DMS114 treated with DMSO at 0.1 percent for 48 hours (cell line): Measurements from ENCODE around the gene ORC2.
"Not testable (repeated sequence)": the region's sequence is repeated elsewhere in the genome, so short reads cannot be mapped to it uniquely, and the experiment has no call there.

Experiments used
- DNase-seq: peaks from one replicate; lab custom pipeline; 2025; ENCODE audit not compliant: unreplicated experiment; lab: John Stamatoyannopoulos, UW

ORC2 gene

DNA sequence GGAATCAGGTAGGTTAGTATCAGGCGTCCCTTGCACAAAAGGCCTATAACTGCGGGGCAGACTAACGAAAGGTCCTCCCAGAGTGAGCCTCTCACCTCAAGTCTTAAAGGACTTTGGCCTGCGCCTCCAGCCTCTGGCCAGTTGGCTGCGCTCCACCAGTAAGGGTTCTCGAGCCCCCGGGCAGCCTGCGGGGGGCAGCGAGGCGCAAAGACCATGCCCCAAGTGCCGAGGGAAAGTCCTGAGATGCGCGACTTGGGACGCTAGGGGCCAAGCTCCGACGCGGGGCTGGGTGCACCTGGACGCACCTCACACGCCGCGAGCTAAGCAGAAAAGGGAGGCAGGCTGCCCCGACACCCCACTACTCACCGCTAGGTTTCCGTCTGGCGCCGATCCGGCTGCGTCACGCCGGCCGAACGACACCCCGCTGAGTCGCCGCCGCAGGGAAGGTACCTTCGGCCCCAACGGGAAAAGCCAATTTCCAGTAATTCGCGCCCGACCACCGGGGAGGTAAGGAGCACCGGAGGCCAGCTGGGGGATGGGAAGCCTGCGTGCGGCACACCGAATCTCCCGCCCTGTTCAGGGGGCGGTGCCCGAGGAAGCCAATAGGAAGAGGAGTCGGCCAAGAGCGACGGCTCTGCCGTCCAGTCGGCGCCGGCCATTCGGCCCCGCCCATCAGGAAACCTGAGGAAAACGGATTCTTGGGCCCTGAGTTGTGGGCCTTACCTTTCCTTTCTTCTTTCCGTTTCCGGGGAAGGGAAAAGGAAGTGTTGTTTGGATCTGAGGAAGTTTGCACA, at the start of gene ORC2:
Gene ORC2, minus strand, starts transcription at position 537 of the 794 bp plus-strand sequence. CDS start 5,537 bp downstream, outside the sequence.
- DNase-seq, result peak; percentile 73

DNA sequence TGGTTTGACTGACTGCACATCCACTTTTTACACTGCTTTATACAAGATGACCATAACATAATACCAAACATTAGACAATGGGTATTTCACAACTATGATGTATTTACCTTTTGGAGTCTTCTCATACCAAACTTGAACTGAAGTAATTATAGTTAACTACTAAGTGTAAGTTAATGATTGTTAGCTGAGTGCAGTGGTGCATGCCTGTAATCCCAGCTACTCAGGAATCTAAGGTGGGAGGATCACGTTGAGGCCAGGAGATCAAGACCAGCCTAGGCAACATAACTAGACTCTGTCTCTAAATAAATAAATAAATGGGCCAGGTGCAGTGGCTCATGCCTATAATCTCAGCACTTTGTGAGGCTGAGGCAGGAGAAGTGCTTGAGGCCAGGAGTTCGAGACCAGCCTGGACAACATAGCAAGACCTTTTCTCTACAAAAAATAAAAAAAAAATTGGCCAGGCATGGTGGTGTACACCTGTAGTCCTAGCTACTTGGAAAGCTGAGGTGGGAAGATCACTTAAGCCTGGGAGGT, 44.9 kb upstream of the ORC2 start:
- no peak for DNase-seq

DNA sequence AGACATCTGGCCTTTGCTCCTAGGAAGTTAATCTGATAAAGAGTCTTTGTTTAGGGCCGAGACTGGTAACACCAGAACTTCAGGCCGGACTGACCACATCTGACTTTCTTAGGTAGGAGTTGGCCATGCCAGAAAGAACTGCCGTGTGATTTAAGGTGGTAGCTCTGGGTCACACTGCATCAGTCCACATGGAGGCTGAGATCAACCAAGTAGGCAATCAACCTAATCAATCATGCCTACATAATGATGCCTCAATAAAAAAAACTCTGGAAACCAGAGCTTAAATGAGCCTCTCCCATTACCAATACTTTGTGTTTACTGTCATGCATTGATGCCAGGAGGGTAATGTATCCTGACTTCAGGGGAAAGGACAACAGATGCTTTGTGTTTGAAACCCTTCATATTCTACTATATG, 44.1 kb upstream of the ORC2 start:
- DNase-seq, result no peak

DNA sequence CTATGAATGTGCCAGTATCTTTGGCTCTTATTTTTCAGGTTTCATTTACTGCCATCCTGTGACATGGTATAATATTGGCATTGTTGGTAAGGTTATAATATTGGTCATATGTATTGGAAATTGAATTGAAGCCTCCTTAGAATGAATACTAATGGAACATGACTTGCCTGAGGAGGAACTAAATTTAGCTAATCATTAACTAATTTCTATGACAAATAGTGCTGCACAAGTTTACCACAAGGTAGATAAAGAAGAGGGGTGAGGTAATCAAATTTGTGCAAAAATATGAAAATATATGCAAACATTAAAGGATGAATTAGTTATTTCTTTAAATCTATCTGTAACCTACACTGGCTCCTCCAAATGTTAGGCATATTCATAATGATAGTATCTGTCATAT, 43.2 kb upstream of the ORC2 start:
- no peak for DNase-seq

DNA sequence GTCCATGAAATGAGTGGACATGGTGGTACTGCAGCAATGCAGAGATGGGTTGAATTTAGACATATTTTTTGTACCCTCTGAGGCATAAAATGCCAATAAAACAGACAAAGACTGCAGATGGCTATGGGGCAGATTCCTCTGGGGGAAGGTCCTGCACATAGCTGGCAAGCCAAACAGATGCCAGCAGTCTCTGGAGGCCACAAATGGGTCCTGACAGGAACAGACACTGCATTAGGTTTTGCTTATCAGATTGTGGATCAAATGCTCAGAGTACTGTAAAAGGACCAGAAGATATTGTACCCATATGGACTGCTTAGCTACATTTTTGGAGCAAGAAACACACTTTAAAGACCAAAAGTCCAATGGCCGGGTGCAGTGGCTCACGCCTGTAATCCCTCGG, 40.9 kb upstream of the ORC2 start:
- DNase-seq, result no peak

DNA sequence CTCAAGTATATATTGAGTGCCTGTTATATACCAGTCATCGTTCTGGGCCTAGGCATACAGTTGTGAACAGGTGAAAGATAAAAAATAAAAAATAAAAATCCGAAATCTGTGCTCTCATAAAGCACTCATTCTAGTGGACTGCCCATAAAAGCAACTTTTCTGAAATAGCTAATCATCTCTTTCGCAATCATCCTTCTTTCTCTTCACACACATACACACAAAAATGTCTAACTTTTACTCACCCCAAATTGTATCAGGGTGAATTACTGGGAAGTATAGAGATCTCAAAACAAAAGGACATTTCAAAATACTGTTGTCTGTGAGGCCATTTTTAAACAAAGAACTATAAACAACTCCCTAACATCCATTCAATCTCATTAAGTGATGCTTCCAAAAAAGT, 29.6 kb upstream of the ORC2 start:
- no peak for DNase-seq

DNA sequence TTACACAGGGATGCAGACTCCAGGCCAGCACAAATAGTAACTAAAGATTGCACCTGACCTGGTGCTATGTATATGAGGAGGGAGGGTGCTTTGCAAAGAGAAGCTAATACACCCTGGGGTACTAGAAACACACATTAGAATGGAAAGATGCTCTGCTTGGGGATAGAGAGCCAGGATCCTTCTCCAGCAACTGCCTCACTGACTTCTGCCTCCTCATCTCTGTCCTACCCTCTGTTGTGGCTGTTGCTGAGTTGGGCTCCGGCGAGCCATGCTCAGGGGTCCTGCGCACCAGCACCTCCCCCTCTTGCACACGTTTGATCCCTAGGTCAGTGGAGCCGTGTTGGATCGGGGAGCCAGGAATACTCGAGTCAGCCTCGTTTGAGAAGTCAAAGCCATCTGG, 23.7 kb upstream of the ORC2 start:
- no peak for DNase-seq

DNA sequence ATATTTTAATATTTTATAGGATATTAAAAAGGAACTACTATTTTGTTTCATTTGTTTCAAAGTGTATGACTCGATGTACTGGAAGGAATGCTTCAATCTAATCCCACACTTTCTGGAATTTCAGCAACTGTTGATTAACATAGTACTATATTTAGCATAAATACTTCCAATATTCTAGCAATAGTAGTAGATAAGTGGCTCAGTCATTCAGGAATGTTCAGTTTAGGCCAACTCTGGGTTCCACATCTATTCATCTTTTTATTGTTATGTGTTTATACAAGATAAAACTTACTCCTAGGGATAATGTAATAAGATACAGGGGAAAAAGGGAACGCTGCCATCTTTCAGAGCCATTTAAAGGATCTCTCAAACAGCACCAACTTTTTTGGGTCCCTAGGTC, 22.3 kb upstream of the ORC2 start:
- DNase-seq, result no peak

DNA sequence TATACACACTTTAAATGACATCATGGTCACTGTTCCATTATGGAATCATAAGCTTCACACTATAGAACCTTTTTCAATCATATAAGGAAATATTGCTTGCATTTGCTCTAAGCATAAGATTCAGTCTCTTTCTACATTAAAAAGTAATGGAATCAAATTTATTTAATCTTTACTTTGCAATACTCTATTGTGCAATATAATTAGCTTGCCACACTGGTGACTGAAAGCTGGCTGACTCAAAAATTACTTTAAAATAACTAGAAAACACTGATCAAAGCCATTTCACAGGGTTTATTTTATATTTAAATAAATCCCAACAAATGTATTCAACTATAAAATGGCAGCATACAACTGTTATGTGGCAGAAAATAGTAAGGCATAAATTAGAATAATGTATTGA, 13.2 kb upstream of the ORC2 start:
- DNase-seq, result no peak

DNA sequence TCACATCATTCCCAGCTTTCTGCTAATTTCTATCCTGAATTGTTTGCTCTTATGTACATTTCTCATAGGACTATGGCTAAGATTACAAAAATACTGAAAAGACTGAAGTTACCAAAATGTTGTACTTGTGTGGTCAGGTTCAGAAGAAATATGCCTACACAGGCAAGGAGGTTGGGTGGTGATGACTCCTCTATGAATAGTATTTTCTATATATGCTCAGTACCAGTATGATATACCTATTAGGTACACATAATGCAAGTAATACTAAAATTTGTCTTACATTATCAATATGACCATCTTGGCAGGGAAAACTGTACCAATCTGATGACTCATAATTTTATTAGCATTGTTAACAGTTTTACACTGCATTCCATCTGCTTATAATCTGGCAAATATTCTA, 12.2 kb upstream of the ORC2 start:
- DNase-seq, result no peak

DNA sequence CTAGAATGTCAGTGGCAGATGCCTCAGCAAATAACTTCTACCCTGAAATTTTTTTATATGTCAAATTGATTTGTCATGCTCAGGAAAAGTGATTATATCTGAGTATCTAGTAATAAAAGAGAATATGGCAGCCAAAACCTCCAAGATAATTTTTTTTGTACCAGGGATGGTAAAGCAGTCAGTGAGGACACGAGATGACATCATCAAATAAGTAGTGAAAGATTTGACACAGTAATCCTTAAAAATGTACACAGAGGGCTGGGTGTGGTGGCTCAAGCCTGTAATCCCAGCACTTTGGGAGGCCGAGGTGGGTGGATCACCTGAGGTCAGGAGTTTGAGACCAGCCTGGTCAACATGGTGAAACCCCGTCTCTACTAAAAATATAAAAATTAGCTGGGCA, 6.6 kb upstream of the ORC2 start:
- DNase-seq, result not testable (repeated sequence)

DNA sequence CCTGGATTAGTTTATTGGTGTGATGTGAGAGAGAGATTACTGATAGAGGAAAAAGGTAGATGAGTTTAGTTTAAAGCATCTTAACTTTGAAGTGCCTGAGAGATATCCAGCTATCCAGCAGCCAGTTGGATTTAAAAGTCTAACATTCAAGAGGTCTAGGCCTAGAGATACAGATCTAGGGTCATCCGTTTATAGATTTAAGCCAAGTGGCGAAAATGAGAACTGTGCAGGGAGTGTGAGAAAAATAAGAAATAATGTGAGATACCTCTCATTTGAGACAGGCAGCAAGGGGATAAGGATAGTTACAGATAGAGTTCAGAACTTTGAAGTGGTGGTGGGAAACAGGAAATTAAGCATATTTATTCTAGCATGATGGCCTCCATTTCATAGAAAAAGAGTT, 5.3 kb upstream of the ORC2 start:
- DNase-seq, result no peak

DNA sequence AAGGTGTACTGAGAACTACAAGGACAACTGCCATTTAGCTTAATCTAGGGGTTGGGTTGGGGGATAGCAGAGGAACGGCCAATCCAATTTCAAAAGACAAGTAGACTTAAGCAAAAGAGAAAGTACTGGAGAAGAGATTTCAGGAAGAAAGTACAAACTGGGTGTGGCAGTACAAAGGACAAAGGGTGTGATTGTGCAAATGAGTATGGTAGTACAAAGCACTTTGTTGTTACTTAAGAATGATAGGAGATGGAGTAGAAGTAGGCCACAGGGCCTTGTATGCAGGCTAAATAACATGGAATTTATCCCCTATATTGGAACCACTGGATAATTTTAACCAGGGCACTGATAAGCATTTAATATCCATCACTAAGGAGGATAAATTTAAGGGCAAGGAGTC, 4.7 kb upstream of the ORC2 start:
- no peak for DNase-seq

DNA sequence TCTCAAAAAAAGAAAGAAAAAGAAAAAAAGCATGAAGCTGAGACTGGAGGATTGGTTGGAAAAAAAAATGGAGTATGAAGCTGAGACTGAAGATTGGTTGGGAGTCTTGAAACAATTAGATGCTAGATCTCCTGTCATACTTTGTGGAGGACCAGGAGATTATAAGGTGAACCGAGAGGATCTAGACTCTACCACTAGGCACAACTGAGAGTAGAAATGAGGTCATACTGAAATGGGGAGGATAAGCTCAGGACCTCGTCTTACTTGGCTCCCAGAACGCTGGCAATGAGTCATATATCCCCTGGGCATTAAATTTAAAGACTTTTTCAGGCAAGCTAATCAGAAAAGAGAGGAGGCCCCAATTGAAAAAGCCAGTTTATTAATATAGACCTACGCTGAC, 3.3 kb upstream of the ORC2 start:
- no peak for DNase-seq

DNA sequence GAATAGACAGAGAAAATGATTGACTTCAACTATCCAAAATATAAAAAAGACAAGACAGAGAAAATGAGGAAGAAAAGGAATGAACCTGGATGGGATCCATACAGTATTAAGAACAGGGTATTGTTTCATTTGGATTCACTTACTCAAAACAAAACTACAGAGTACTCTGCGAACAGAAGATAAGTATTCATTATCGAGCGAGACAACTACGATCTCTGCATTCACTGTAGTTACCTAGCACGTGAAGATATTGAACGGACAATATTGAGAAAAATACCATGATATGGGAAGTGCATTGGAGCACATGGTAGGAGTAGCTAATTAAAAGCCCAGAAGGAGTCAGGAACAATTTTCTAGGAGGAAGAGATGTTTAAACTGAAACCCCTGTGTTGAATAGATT, 1.0 kb upstream of the ORC2 start:
- no peak for DNase-seq

DNA sequence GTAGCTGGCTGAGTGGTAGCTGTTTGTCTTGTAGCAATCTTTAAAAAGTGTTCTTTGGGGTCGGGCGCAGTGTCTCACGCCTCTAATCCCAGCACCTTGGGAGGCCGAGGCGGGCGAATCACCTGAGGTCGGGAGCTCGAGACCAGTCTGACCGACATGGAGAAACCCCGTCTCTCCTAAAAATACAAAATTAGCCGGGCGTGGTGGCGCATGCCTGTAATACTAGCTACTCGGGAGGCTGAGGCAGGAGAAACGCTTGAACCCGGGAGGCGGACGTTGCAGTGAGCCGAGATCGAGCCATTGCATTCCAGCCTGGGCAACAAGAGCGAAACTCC, 425 bp upstream of the ORC2 start:
- DNase-seq, result not testable (repeated sequence)

DNA sequence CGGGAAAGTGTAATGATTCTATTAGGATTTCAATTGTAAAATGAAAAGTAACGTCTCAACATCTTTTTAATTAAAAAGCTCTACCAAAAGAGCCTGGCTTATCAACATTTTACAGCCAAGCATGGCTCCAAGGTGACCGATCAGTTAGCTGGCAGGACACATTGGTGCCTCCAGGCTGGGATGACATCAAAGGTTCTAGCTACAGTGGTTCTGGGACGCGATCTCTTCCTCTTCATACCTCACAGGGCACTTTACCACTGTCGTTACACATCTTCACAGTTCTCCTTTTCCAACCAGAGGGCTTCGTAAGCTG, 693 bp downstream of the ORC2 start:
- DNase-seq, result peak; percentile 17

DNA sequence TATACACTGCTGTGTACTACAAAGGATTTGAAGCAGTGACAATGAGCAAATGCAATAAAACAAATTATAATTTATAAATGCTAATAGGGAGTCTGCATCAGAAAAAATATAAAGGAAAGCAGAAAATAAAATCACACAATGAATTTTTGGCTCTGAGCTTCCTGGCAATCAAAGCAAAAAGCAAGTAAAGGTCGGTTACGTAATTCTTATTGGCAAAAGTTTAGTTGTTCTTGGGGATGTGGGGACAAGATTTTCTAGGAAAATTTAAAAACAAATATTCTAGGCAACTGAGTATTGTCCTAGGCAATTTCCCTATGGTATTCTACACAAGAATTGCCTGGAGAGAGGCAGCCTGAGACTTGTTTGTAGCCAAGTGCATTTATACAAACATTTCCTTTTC, 1.8 kb downstream of the ORC2 start:
- no peak for DNase-seq

DNA sequence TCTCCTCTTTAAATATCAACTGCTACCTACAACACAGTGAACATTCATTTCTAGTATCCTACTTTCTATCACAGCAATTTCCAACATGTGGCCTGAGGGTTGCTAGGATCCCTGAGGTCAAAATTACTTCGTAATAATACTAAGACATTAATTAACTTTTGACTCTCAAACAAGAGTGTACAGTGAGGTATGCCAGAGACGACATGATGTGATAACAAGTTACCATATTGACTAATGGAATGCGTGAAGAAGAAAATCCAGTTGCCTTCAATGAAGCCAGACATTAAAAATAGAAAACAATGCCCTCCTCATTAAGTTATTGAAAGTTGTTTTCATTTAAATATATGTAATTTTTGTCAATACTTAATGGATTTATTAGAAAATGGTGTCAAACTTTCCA, 13.1 kb downstream of the ORC2 start:
- DNase-seq, result no peak

DNA sequence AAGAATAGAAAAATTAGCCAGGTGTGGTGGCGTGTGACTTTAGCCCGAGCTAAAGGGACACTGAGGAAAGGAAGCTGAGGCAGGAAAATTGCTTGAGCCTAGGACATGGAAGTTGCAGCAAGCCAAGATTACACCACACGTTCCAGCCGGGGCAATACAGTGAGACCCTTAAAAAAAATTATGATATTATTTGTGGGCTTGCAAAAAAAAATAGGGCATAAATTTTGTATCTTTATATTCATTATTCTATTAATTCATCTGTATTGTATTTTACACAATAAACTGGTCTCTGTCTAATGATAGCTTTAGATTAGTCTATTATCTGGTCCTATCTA, 18.1 kb downstream of the ORC2 start:
- DNase-seq, result no peak

DNA sequence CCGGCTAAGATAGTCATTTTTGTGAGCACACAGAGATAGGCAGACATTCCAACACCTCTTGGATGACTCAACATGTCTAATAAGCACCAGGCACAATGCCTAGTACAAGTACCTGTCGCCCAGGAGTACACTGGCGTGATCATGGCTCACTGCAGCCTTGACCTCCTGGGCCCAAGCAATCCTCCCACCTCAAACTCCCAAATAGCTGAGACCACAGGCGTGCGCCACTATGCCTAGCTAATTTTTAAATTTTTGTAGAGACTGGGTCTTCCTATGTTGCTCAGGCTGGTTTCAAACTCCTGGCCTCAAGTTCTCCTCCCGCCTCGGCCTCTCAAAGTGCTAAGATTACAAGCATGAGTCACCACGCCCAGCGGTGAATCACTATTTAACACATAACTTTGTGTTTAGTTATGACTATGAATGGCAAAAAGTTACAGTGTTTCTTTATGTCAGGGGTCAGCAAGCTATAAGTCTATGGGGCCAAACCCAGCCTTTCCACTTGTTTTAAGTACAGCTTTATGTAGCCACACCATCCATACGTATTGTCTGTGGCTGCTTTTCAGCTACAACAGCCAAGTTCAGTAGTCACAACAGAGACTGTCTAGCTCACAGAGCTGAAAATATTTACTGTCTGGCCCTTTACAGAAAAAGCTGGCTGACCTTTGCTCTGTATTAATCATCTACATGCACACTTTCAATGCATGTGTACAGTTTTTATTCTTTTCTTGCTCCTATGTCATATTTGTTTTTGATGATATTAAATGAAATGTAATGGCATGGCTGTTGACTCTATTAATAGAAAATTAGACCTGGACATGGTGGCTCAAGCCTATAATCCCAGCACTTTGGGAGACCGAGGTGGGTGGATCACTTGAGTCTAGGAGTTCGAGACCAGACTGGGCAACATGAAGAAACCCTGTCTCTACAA, 18.7 kb downstream of the ORC2 start:
- DNase-seq, result no peak

DNA sequence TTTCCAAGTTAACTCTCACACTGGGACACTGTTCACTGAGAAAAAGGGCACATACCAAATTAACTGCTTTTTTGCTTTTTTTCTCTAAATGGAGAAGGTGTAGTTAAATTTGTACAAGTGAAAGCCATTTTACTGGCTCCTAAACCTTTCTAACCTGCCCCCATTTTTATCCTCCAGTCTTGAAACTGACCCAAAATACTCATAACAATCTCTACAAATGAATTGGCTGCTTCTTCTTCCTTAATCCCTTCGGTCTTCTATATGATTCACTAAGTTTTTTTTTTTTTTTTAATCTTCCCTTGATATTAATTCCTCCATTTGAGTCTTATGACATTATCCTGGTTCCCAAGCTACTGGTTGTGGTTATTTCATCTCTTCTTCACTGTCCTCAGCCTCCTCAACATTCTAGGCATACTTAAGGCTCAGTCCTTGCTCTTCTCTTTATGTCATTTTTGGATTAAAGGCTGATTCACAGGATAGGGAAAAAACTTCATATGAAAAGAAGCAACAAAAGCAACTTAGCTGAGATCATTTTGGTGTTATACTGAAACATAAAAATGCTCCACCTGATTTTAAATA, 19.8 kb downstream of the ORC2 start:
- DNase-seq, result no peak
